Measurements from ENCODE around the gene MACC1. TPM values are rescaled to one million over a fixed set of nuclear protein-coding genes. Genes with fewer than 3 reads are reported as not detected.

MACC1 gene
- total RNA-seq, 2 experiments from 2014 or later = 0.18 to 0.20 TPM

DNA sequence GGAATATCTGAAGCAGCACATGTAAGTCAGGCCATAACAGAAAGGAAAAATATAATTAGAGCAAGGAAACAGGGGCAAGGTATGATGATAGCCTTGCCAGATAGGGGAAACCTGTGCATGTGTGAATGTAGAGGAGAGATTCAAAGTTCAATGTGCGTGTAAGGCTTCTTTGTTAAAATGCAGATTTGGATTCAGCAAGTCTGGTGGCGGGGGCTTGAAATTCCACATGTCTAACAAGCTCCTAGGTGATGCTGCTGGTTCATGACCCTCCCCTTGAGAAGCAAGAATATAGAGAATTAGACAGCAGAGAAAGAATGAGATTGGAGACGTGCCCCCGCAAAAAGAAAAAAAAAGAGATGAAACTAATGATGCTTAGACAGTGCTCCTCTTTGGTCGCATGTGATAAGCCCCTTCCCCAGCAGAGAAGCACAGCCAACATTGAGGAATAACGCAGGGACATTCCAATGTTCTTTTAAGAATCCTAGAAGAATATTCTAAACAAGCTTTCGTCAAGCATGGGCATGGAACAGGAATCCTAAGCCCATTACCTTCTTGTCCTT lies 21.1 kb upstream of the MACC1 start:
- ChIA-PET POLR2A (no interaction called here), CTCF (no interaction called here)
- no peaks in the 10 kb centered on the region for H3K36me3 Mint-ChIP-seq (ENCODE audit: low read depth)
- no peak overlapping the region for H3K27ac Mint-ChIP-seq
- peaks cover 2% of the 10 kb centered on the region for H3K27me3 Mint-ChIP-seq
- H3K9me3 Mint-ChIP-seq = no peaks in the 10 kb centered on the region
- H3K4me1 Mint-ChIP-seq = peaks cover 12% of the 10 kb centered on the region
- no peak for DNase-seq
- H3K4me3 Mint-ChIP-seq = no peak overlapping the region

DNA sequence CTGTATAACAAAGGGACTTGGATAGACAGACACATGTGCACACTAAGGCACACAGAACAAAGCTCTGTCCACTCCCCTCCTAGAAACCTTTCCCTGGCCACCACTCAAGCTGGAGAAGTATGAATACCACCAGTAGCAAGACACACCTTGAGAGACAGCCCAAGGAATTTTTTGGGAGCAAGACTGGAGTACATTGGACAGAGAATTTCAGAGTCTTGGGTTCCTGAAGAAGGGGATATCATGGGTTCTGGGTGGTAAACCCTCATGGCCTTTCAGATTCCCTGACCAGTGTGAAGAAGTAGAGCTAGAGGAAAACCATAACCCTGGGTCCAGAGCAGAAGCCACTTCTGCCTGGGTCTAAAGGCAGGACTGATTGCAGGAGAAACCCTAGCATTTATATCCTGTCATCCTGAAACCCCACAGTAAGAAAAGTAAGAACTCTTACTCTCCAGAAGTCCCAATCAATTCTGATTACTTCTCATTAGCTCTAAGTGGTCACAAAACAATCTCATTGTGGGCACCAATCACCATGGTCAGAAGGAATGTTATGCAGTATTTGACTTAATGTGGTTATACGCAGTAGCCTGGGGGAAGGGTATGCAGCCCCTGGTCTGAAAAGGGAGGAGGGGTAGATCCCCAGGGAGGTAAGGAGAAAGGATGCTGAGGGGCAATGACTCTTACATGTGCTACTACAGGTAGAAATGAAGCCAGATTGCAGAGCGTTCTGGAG lies 20.4 kb upstream of the MACC1 start:
- Mint-ChIP-seq H3K4me1 (peaks cover 12% of the 10 kb centered on the region), H3K36me3 (ENCODE audit: low read depth) (no peaks in the 10 kb centered on the region), H3K9me3 (no peaks in the 10 kb centered on the region), H3K4me3 (no peak overlapping the region), H3K27ac (no peak overlapping the region), H3K27me3 (peaks cover 2% of the 10 kb centered on the region)
- CTCF ChIA-PET = no interaction called here
- POLR2A ChIA-PET = no interaction called here
- no peak for DNase-seq

DNA sequence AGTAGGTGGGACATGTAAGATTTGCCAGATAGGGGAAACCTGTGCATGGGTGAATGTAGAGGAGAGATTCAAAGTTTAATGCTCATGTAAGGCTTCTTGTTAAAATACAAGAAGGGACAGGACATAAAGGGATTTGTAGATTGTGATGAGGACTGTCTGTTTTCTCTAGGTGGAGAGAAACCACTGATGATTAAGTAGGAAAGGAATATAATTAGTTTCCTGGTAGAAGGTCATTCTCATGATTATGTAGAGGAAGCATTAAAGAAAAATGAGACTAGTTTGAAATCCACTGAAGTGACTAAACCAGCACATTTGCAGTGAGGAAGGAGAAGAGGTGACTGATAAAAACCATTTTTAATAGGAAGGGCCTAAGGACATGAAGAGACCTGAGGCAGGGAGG lies 19.6 kb upstream of the MACC1 start:
- ChIA-PET POLR2A (no interaction called here), CTCF (no interaction called here)
- H3K9me3 Mint-ChIP-seq = no peaks in the 10 kb centered on the region
- H3K4me1 Mint-ChIP-seq = peaks cover 12% of the 10 kb centered on the region
- no peaks in the 10 kb centered on the region for H3K36me3 Mint-ChIP-seq (ENCODE audit: low read depth)
- no peak for DNase-seq
- H3K4me3 Mint-ChIP-seq = no peak overlapping the region
- H3K27ac Mint-ChIP-seq = no peak overlapping the region
- peaks cover 2% of the 10 kb centered on the region for H3K27me3 Mint-ChIP-seq

DNA sequence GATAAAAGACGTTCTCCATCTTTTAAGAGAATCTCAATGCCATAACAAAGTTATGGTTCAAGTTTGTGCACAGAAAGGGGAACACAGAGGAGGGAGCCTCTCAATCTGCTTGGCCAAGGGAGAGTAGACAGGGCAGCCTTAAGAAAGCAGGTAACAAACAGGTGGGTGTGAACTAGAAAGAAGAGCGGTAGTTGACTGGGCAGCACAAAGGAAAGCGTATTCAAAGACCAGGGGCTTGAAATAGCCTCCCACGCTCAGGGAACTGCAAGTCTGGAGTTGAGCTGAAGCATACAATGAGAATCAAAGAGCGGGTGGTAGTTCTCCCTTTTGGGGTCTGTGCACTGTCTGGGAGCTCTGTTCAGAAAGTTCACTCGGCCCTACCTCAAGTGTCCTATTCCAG lies 18.9 kb upstream of the MACC1 start:
- Mint-ChIP-seq H3K4me3 (no peak overlapping the region), H3K27ac (no peak overlapping the region), H3K36me3 (ENCODE audit: low read depth) (no peaks in the 10 kb centered on the region), H3K4me1 (peaks cover 12% of the 10 kb centered on the region), H3K9me3 (no peaks in the 10 kb centered on the region), H3K27me3 (peaks cover 2% of the 10 kb centered on the region)
- no peak for DNase-seq
- POLR2A ChIA-PET = no interaction called here
- CTCF ChIA-PET = no interaction called here

DNA sequence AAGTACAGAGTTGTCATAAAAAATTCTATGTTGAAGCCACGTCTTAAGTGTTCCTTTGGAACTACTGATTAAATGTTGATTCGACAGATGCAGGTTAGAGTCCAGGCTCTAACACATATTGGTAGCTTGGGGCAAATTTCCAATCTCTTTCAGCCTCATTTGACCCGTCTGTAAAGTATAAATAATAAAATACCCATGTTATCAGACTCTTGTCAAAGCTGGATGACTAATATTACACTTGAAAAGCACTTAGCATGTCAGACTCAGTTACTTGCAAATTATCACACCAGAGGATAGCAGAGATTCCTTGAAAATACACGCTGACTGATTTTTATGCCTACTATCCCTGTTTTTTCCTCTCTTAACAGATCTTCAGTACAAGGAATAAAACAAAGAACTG lies 18.1 kb upstream of the MACC1 start:
- Mint-ChIP-seq H3K4me1 (peaks cover 12% of the 10 kb centered on the region), H3K4me3 (no peak overlapping the region), H3K27ac (no peak overlapping the region), H3K36me3 (ENCODE audit: low read depth) (no peaks in the 10 kb centered on the region), H3K27me3 (peaks cover 2% of the 10 kb centered on the region), H3K9me3 (no peaks in the 10 kb centered on the region)
- ChIA-PET POLR2A (no interaction called here), CTCF (no interaction called here)
- no peak for DNase-seq

DNA sequence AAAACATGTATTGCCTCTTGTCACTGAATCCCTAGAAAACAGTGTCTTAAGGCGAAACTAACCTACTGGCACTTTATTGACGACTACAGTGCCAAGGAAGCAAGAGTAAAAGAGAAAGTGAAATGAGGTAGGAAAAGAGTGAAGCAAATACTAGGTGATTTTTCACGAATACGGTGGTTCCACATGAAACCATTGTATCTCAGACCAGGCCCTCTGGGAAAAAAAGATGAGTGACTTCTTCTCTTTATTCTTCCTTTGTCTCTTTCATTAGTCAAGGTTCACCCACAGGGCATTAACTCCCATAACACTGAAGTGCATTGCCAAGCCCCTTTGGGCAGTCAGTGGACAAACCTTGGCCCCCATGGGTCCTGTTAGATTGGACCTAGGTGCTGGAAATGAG lies 16.2 kb upstream of the MACC1 start:
- Mint-ChIP-seq H3K4me3 (no peak overlapping the region), H3K4me1 (peaks cover 4% of the 10 kb centered on the region), H3K36me3 (ENCODE audit: low read depth) (no peaks in the 10 kb centered on the region), H3K27ac (no peak overlapping the region), H3K27me3 (peaks cover 2% of the 10 kb centered on the region), H3K9me3 (no peaks in the 10 kb centered on the region)
- POLR2A ChIA-PET = no interaction called here
- CTCF ChIA-PET = no interaction called here
- no peak for DNase-seq

DNA sequence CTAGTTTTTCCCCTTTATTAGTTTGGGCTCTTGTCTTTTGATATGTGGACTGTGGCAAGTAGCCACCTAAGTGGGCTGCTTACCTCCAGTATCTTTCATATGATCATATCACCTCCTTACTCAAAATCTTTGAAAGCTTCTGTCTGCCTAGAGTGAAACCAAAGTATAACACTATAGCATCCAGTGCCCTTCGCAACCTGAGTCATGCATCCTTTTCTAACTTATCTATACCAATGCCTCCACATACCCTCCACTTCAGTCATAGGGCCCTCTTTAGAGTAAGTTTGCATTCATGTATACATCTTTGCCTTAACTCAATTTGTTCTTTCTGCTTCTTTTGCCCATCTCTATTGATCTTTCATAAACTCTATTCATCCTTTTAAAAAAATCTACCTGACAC lies 15.7 kb upstream of the MACC1 start:
- Mint-ChIP-seq H3K9me3 (no peaks in the 10 kb centered on the region), H3K4me3 (no peak overlapping the region), H3K27me3 (peaks cover 2% of the 10 kb centered on the region), H3K36me3 (ENCODE audit: low read depth) (no peaks in the 10 kb centered on the region), H3K4me1 (no peaks in the 10 kb centered on the region), H3K27ac (no peak overlapping the region)
- no peak for DNase-seq
- CTCF ChIA-PET = no interaction called here
- POLR2A ChIA-PET = no interaction called here

DNA sequence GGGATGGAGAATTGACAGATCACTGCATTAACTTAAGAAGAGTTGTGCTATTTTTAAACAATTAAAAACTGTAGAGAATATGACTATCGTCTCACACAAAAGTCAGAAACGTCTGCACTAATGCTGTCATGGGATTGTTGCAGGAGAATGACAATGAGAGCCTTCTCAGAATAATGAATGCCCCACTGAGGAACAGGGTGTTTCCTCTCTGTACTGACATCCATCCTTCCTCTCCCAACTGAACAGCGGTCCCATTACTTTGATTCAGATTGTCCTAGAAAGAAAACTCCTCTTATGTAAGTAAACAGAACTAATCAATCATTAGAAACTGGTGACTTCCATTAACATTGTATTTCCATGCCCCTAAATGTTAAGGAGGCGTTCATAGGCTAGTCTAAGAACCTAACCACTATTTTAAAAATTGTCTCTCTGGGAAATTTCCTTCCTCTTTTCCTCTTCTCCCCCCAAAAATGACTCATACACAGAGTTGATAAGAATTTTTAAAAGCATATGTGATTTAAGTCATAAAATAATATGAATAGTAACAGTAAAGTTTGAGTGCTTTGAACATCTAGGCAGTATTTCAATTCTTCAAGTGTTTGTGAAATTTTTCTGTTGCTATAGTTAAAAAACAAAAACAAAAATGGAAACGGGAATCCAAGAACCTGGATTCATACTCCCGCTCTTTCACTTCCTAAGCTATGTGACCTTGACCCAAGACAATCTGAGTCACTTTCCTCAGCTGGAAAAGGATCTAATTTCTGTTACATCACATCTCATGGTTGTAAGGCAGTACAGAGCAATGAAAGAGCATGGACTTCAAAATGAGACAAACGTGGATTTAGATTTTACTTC lies 12.7 kb upstream of the MACC1 start:
- no peak for DNase-seq
- Mint-ChIP-seq H3K27ac (no peak overlapping the region), H3K36me3 (ENCODE audit: low read depth) (no peaks in the 10 kb centered on the region), H3K9me3 (no peaks in the 10 kb centered on the region), H3K27me3 (no peaks in the 10 kb centered on the region), H3K4me3 (no peak overlapping the region), H3K4me1 (no peaks in the 10 kb centered on the region)
- CTCF ChIA-PET = no interaction called here
- POLR2A ChIA-PET = no interaction called here

DNA sequence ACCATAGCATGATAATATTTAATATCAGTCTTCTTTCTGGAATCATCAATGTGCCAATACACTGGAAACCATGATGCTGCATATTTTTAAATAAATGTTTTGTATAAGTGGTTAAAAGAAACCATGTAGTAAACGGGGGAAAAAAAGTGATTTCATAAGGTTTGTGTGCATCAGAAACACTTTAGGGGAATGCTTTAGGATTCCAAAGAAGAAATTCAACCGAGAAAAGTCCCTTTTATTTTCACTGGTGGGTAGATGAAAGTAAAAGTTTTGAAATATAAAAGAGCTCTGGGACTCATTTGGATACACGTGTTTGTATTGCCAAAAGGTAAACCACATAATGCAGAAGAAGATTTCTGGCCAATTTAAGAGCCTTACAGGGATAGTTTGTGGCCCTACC lies 11.9 kb upstream of the MACC1 start:
- H3K27ac Mint-ChIP-seq = no peak overlapping the region
- DNase-seq = no peak
- POLR2A ChIA-PET = no interaction called here
- CTCF ChIA-PET = no interaction called here
- H3K4me3 Mint-ChIP-seq = no peak overlapping the region
- H3K9me3 Mint-ChIP-seq = no peaks in the 10 kb centered on the region
- H3K27me3 Mint-ChIP-seq = no peaks in the 10 kb centered on the region
- H3K4me1 Mint-ChIP-seq = no peaks in the 10 kb centered on the region
- H3K36me3 Mint-ChIP-seq (ENCODE audit: low read depth) = no peaks in the 10 kb centered on the region

DNA sequence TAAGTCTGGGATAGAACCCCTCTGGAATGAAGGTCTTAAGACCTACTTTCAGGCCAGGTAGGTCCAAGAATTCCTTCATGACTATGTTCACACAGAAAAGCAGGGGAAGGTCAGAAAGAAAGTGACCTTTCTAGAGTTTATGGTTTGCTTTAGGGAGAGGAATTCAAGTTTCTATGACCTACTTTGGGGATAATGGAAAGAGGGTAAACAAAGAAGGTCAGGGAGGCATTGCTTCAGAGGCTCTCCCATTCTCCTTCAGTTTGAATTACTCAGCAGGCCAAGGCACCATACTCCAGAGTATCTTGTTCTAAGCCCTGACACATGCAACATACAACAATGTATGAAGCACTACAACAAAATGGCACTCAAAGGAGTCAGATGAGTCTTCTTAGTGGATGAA lies 11.5 kb upstream of the MACC1 start:
- CTCF ChIA-PET = no interaction called here
- H3K27ac Mint-ChIP-seq = no peak overlapping the region
- H3K36me3 Mint-ChIP-seq (ENCODE audit: low read depth) = no peaks in the 10 kb centered on the region
- no peaks in the 10 kb centered on the region for H3K27me3 Mint-ChIP-seq
- POLR2A ChIA-PET = no interaction called here
- no peaks in the 10 kb centered on the region for H3K4me1 Mint-ChIP-seq
- H3K4me3 Mint-ChIP-seq = no peak overlapping the region
- no peaks in the 10 kb centered on the region for H3K9me3 Mint-ChIP-seq
- no peak for DNase-seq

DNA sequence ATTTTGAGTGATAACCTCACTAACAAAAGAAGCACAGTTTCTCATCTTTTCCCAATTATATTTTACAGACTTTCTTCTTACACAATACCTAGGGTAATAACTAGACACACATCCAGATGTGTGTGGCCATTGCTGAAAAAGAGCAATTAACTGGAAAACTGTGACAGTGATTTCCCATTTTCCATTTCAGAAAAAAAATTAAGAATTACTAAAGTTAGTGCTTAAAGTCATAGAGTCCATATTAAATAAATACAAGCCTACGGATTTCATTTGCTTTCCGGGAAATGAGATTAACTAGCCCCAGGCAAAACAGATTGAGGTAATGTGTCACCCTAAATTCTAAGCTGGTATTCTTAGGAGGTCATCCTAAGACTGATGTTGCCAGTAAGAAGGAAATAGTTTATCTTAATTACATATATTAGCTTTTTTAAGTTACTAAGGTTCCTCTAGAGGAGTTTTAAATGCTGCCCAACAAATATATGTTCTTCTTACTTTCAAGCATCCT lies 10.2 kb upstream of the MACC1 start:
- no peak for DNase-seq
- ChIA-PET CTCF (no interaction called here), POLR2A (no interaction called here)
- no peaks in the 10 kb centered on the region for H3K27me3 Mint-ChIP-seq
- H3K36me3 Mint-ChIP-seq (ENCODE audit: low read depth) = no peaks in the 10 kb centered on the region
- no peaks in the 10 kb centered on the region for H3K4me1 Mint-ChIP-seq
- no peak overlapping the region for H3K4me3 Mint-ChIP-seq
- no peaks in the 10 kb centered on the region for H3K9me3 Mint-ChIP-seq
- no peak overlapping the region for H3K27ac Mint-ChIP-seq

DNA sequence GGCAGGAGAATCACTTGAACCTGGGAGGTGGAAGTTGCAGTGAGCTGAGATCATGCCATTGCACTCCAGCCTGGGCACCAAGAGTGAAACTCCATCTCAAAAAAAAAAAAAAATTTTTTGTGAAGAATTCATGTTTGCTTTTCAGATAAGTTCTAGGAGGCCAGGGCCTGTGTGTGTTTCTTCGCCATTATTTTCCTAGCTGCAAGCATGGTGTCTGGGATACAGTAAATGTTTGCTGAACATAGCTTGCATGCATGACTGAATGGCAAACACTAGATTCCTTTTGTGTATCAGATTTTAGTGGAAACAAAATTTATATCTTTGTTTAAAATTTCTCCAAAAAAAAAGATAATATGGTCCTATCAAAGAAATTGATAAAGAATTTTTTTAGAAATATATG lies 9.7 kb upstream of the MACC1 start:
- H3K27me3 Mint-ChIP-seq = no peaks in the 10 kb centered on the region
- POLR2A ChIA-PET = no interaction called here
- no peak for DNase-seq
- H3K36me3 Mint-ChIP-seq (ENCODE audit: low read depth) = no peaks in the 10 kb centered on the region
- no peaks in the 10 kb centered on the region for H3K9me3 Mint-ChIP-seq
- H3K4me3 Mint-ChIP-seq = no peak overlapping the region
- H3K27ac Mint-ChIP-seq = no peak overlapping the region
- no peaks in the 10 kb centered on the region for H3K4me1 Mint-ChIP-seq
- CTCF ChIA-PET = no interaction called here

DNA sequence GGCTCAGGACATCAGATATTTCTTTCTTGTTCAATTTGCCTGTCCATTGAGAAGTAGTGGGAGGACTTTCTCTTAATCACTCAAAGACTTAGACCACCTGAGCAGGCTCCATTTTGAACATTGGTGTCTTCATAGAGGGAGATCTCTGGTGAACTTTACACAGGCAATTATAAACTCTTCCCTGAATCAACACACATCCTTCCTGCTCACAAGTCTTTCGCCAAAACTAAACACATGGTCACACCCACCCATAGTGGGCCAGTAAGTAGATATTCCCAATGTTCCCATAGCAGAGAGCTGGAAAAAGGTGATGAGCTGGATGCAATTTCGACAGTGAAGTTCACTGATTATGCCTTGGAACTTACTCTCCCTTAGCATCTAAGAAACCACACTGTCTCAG lies 8.2 kb upstream of the MACC1 start:
- no peaks in the 10 kb centered on the region for H3K36me3 Mint-ChIP-seq (ENCODE audit: low read depth)
- no peaks in the 10 kb centered on the region for H3K4me1 Mint-ChIP-seq
- H3K9me3 Mint-ChIP-seq = no peaks in the 10 kb centered on the region
- ChIA-PET CTCF (no interaction called here), POLR2A (no interaction called here)
- no peak overlapping the region for H3K27ac Mint-ChIP-seq
- no peaks in the 10 kb centered on the region for H3K27me3 Mint-ChIP-seq
- DNase-seq = no peak
- H3K4me3 Mint-ChIP-seq = no peak overlapping the region

DNA sequence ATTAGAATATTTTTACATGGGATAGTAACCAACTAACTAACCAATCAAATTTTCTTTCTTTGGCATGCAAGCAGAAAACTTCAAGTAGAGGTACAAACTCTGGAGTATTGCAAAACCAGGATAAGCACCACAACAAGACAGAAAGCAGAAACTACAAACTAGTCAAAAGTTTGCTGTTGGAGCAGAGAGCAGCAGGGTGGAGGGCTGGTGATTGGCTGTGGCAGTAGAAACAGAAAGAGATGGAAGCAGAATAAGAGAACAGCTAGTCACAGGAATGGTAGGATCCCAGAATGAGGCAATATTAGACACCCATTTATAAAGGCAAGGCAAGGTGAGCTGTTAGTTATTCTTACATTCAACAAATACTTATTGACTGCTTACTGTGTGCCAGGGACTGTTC lies 6.8 kb upstream of the MACC1 start:
- no peak for DNase-seq
- Mint-ChIP-seq H3K4me3 (no peak overlapping the region), H3K9me3 (no peaks in the 10 kb centered on the region), H3K27me3 (no peaks in the 10 kb centered on the region), H3K27ac (no peak overlapping the region), H3K4me1 (no peaks in the 10 kb centered on the region), H3K36me3 (ENCODE audit: low read depth) (no peaks in the 10 kb centered on the region)
- ChIA-PET POLR2A (no interaction called here), CTCF (no interaction called here)
